Astrocyte (in vitro differentiated cells and primary cell): ENCODE measurements around the gene KIRREL3. TPM values are rescaled to one million over a fixed set of nuclear protein-coding genes. Genes with fewer than 3 reads are reported as not detected.

ENCODE experiments used
- DNase-seq: peaks from one replicate; pipeline ENCODE4 v3.0.0-alpha.2; 2010; ENCODE audit warnings: low read depth
- FAIRE-seq: peaks from 2 replicates; lab custom pipeline; 2011; peaks lifted over from hg19 to GRCh38; lab: Jason Lieb, UNC
- H2AFZ ChIP-seq: 2 replicates; pipeline ENCODE4 v1.6.0; 2012; ENCODE audit warnings: low read depth, low read length, inconsistent platforms
- H3K27ac ChIP-seq: 2 replicates; pipeline ENCODE4 v1.5.1; 2011; ENCODE audit warnings: low read depth, low read length, inconsistent platforms
- H3K27me3 ChIP-seq: 2 replicates; pipeline ENCODE4 v1.6.0; 2011; ENCODE audit warnings: low read length, inconsistent platforms; ENCODE audit not compliant: insufficient read depth
- H3K36me3 ChIP-seq: 2 replicates; pipeline ENCODE4 v1.5.1; 2011; ENCODE audit warnings: low read length, inconsistent platforms; ENCODE audit not compliant: insufficient read depth
- H3K4me1 ChIP-seq: 2 replicates; pipeline ENCODE4 v1.5.1; 2011; ENCODE audit warnings: low read length, inconsistent platforms; ENCODE audit not compliant: insufficient read depth
- H3K4me2 ChIP-seq: 2 replicates; pipeline ENCODE4 v1.6.0; 2012; ENCODE audit warnings: low read length, inconsistent platforms
- H3K4me3 ChIP-seq: 2 replicates; pipeline ENCODE4 v1.5.1; 2011; ENCODE audit warnings: low read depth, mild to moderate bottlenecking, low read length, inconsistent platforms; ENCODE audit not compliant: insufficient read depth
- H3K79me2 ChIP-seq: 2 replicates; pipeline ENCODE4 v1.6.0; 2012; ENCODE audit warnings: mild to moderate bottlenecking, low read length, inconsistent platforms; ENCODE audit not compliant: insufficient read depth
- H3K9ac ChIP-seq: 2 replicates; pipeline ENCODE4 v1.6.0; 2012; ENCODE audit warnings: mild to moderate bottlenecking, low read length, inconsistent platforms
- H3K9me3 ChIP-seq: 2 replicates; pipeline ENCODE4 v1.5.1; 2012; ENCODE audit warnings: low read depth, mild to moderate bottlenecking, low read length, inconsistent platforms; ENCODE audit not compliant: insufficient read depth
- H4K20me1 ChIP-seq: 2 replicates; pipeline ENCODE4 v1.6.0; 2012; ENCODE audit warnings: low read length, inconsistent platforms; ENCODE audit not compliant: insufficient read depth
- H3K27ac Mint-ChIP-seq: one replicate; pipeline ENCODE4 v1.8.0; 2021; ENCODE audit warnings: mild to moderate bottlenecking, mixed read lengths; ENCODE audit not compliant: unreplicated experiment
- H3K27me3 Mint-ChIP-seq: one replicate; pipeline ENCODE4 v1.8.0; 2021; ENCODE audit warnings: low read depth, mixed read lengths; ENCODE audit not compliant: unreplicated experiment
- H3K36me3 Mint-ChIP-seq: one replicate; pipeline ENCODE4 v1.8.0; 2021; ENCODE audit warnings: low read depth, mixed read lengths; ENCODE audit not compliant: unreplicated experiment
- H3K4me1 Mint-ChIP-seq: one replicate; pipeline ENCODE4 v1.8.0; 2021; ENCODE audit warnings: low read depth, mixed read lengths; ENCODE audit not compliant: unreplicated experiment
- H3K4me3 Mint-ChIP-seq: one replicate; pipeline ENCODE4 v1.8.0; 2021; ENCODE audit warnings: mild to moderate bottlenecking, moderate library complexity, mixed read lengths; ENCODE audit not compliant: unreplicated experiment
- H3K9me3 Mint-ChIP-seq: one replicate; pipeline ENCODE4 v1.8.0; 2021; ENCODE audit warnings: mild to moderate bottlenecking, mixed read lengths; ENCODE audit not compliant: unreplicated experiment
- CTCF ChIP-seq: IDR thresholded peaks from 2 replicates; pipeline ENCODE4 v1.5.1; 2011; ENCODE audit warnings: low read depth, mild to moderate bottlenecking, inconsistent platforms, low read length, moderate library complexity; ENCODE audit not compliant: insufficient read depth
- EZH2 ChIP-seq: IDR thresholded peaks from 2 replicates; pipeline ENCODE4 v1.6.1; 2012; ENCODE audit warnings: mild to moderate bottlenecking, low read length, inconsistent platforms; ENCODE audit not compliant: insufficient read depth
- total RNA-seq: library from RNA; stranded (reverse); gene quantifications from 2 replicates; pipeline ENCODE4 v1.2.1, GENCODE V29; 2021

The KIRREL3 gene
- total RNA-seq, 1 donor from 2014 or later, result 0.91 TPM

GRCh38 chr11:126746443-126746842, 254.1 kb downstream of the KIRREL3 start:
- no peak overlapping the region for H3K4me2 ChIP-seq
- FAIRE-seq (no peak), DNase-seq (no peak)
- H3K9me3 Mint-ChIP-seq, result peaks cover 2% of the 10 kb centered on the region
- no peaks in the 10 kb centered on the region for H3K4me1 Mint-ChIP-seq
- no peak overlapping the region for H3K27ac ChIP-seq
- TF ChIP-seq EZH2, result no peak
- TF ChIP-seq CTCF, result no peak
- H3K9me3 ChIP-seq, result no peaks in the 10 kb centered on the region
- H3K4me1 ChIP-seq, result no peaks in the 10 kb centered on the region
- no peak overlapping the region for H2AFZ ChIP-seq
- H3K27me3 ChIP-seq, result no peaks in the 10 kb centered on the region
- no peak overlapping the region for H3K4me3 ChIP-seq
- H3K4me3 Mint-ChIP-seq, result no peak overlapping the region
- H3K27me3 Mint-ChIP-seq, result peaks cover 24% of the 10 kb centered on the region
- H3K9ac ChIP-seq, result no peak overlapping the region
- H3K36me3 ChIP-seq, result no peaks in the 10 kb centered on the region
- H3K36me3 Mint-ChIP-seq, result no peaks in the 10 kb centered on the region
- H3K27ac Mint-ChIP-seq, result no peak overlapping the region
- no peaks in the 10 kb centered on the region for H3K79me2 ChIP-seq
- no peaks in the 10 kb centered on the region for H4K20me1 ChIP-seq

- Histone ChIP-seq H4K20me1 (no peaks in the 10 kb centered on the region), H3K36me3 (no peaks in the 10 kb centered on the region), H3K27ac (no peak overlapping the region), H3K4me3 (no peak overlapping the region), H3K27me3 (no peaks in the 10 kb centered on the region), H3K9ac (no peak overlapping the region), H3K79me2 (no peaks in the 10 kb centered on the region), H3K4me2 (no peak overlapping the region), H2AFZ (no peak overlapping the region), H3K9me3 (no peaks in the 10 kb centered on the region), H3K4me1 (no peaks in the 10 kb centered on the region)
- no peak for DNase-seq
- Mint-ChIP-seq H3K27me3 (peaks cover 28% of the 10 kb centered on the region), H3K4me3 (no peak overlapping the region), H3K9me3 (peaks cover 2% of the 10 kb centered on the region), H3K36me3 (no peaks in the 10 kb centered on the region), H3K27ac (no peak overlapping the region), H3K4me1 (no peaks in the 10 kb centered on the region)
- no peak for FAIRE-seq
- TF ChIP-seq CTCF, result no peak
- no peak for TF ChIP-seq EZH2
These were observed 255.9 kb downstream of the KIRREL3 start for GRCh38 chr11:126744699-126745098.

GRCh38 chr11:126743628-126744027, 256.9 kb downstream of the KIRREL3 start:
- Mint-ChIP-seq H3K27ac (no peak overlapping the region), H3K4me3 (no peak overlapping the region), H3K4me1 (no peaks in the 10 kb centered on the region), H3K9me3 (peaks cover 2% of the 10 kb centered on the region), H3K36me3 (no peaks in the 10 kb centered on the region), H3K27me3 (peaks cover 28% of the 10 kb centered on the region)
- FAIRE-seq (no peak), DNase-seq (no peak)
- no peak overlapping the region for H3K27ac ChIP-seq
- no peak overlapping the region for H2AFZ ChIP-seq
- H3K79me2 ChIP-seq, result no peaks in the 10 kb centered on the region
- no peak for TF ChIP-seq CTCF
- no peaks in the 10 kb centered on the region for H3K4me1 ChIP-seq
- H3K9ac ChIP-seq, result no peak overlapping the region
- H3K9me3 ChIP-seq, result no peaks in the 10 kb centered on the region
- no peaks in the 10 kb centered on the region for H4K20me1 ChIP-seq
- no peak overlapping the region for H3K4me3 ChIP-seq
- H3K4me2 ChIP-seq, result no peak overlapping the region
- no peaks in the 10 kb centered on the region for H3K27me3 ChIP-seq
- H3K36me3 ChIP-seq, result no peaks in the 10 kb centered on the region
